HG03064 (cell line): ENCODE results near the gene ADNP.
"Not testable (repeated sequence)": the region's sequence is repeated elsewhere in the genome, so short reads cannot be mapped to it uniquely, and the experiment has no call there.

Experiments used
- ATAC-seq: cut with Tn5 transposase; IDR thresholded peaks from one replicate; pipeline ENCODE4 v1.9.1; 2021; ENCODE audit warnings: low read depth; ENCODE audit not compliant: unreplicated experiment

The ADNP gene

GRCh38 chr20:50903353-50904051, 27.7 kb downstream of the ADNP start:
- ATAC-seq: no peak

GRCh38 chr20:50901301-50901700, 29.9 kb downstream of the ADNP start:
- ATAC-seq: no peak

GRCh38 chr20:50900261-50900660, 31.0 kb downstream of the ADNP start:
- no peak for ATAC-seq

GRCh38 chr20:50898475-50898874, 32.8 kb downstream of the ADNP start:
- ATAC-seq: no peak

- ATAC-seq: no peak
Measured at GRCh38 chr20:50895111-50895830, 36.0 kb downstream of the ADNP start.

- no peak for ATAC-seq
Measured at GRCh38 chr20:50893620-50894019, 37.6 kb downstream of the ADNP start.

GRCh38 chr20:50892394-50892793, 38.8 kb downstream of the ADNP start:
- ATAC-seq: no peak

- ATAC-seq: no peak
Measured at GRCh38 chr20:50891138-50891537, 40.1 kb downstream of the ADNP start.

GRCh38 chr20:50887576-50887975, 43.7 kb downstream of the ADNP start:
- no peak for ATAC-seq

- ATAC-seq: no peak
Measured at GRCh38 chr20:50886184-50886790, 45.0 kb downstream of the ADNP start.

GRCh38 chr20:50885781-50886180, 45.5 kb downstream of the ADNP start:
- ATAC-seq: no peak

- no peak for ATAC-seq
Measured at GRCh38 chr20:50885068-50885467, 46.2 kb downstream of the ADNP start.

GRCh38 chr20:50883856-50884255, 47.4 kb downstream of the ADNP start:
- ATAC-seq: no peak

GRCh38 chr20:50881759-50882424, 49.3 kb downstream of the ADNP start:
- not testable (repeated sequence) for ATAC-seq

- ATAC-seq: no peak
Measured at GRCh38 chr20:50879649-50880550, 51.3 kb downstream of the ADNP start.

GRCh38 chr20:50877232-50877743, 53.9 kb downstream of the ADNP start:
- ATAC-seq: no peak

GRCh38 chr20:50876816-50877215, 54.4 kb downstream of the ADNP start:
- no peak for ATAC-seq

- no peak for ATAC-seq
Measured at GRCh38 chr20:50876063-50876685, 55.1 kb downstream of the ADNP start.
